Effector CD8-positive, alpha-beta T cell (primary cell): Measurements from ENCODE around the gene TP53TG5.

Experiments
- DNase-seq: peaks from one replicate; lab custom pipeline; 2025; lab: John Stamatoyannopoulos, UW

TP53TG5 gene

GRCh38 chr20:45345104-45345936, 32.8 kb downstream of the TP53TG5 start:
- DNase-seq, result no peak

DNA sequence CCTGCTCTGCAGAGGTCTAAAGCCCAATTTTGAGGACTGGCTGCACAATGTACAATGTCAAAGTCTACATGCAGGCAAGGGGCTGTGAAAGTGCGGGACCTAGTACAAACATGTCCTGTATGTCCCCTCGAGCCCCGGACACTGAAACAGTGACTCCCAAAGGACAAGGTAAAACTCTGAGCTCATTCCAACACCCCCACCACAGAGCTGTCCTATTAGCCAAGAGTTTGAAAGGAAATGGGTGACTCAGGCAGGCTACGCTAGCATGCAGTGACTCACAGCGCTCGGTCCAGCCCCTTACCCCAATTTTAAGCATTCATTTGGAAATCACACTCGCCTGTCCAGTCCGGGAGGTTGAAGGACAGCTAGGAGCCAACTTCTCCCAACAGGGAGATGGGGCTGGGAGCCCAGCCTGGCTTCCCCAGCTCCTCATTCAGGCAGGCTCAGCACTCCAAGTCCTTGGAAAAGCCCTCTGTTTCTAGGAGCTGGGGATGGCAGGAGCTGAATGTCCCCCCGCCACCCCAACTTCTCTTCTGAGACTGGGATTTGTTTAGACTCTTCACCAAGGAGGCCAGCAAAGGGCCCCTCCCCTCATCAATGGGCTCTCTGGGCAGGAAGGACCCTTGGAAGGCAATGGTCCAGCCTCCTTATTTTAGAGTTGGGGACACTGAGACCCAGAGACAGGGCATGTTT, 33.8 kb downstream of the TP53TG5 start:
- DNase-seq, result no peak

GRCh38 chr20:45343532-45344167, 34.5 kb downstream of the TP53TG5 start:
- no peak for DNase-seq

GRCh38 chr20:45342855-45343531, 35.1 kb downstream of the TP53TG5 start:
- no peak for DNase-seq

DNA sequence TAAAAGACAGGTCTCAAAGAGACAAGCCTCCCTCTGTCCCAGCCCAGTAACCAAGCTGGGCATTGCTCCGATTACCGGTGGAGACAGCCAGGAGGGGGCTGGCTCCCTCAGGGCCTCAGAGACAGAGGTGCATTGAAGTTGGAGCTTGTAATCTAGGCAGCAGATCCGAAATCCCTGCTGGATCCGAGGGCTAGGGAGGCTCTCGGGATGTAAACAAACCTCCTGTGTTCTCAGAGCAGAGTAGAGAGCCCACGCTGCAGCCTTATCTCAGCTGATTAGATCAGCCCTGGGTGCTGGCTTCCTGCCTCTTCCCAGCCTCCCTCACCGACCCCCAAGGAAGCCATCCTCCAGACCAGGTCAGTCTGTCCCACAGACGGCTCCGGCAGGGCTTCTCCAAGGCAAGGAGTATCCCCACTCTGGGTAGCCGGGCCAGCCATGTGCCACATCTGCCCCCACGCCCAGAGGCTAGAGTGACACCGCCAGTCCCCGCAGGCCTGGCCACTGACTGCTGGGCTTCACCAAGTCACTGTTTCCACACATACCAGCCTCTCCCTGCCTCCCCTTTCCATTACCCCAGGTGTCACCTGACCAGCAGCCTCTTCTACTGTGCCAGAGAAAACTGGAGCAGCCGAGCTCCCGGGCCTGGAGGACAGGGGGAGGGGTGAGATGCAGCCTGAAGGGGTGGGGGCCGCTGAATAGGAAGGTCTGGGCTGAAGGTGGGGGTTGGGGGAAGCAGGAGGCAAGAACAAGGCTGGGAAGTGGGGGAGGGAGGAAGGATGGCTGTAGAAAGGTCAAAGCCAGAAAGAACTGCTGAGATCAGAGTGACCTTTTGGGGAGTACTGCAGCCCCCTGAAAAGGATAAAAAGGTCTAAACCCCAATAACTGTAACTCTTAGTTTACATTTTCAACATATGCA, 35.9 kb downstream of the TP53TG5 start:
- no peak for DNase-seq

GRCh38 chr20:45341579-45341938, 36.6 kb downstream of the TP53TG5 start:
- DNase-seq, result no peak

- DNase-seq, result no peak
Observed at GRCh38 chr20:45340951-45341350, 37.2 kb downstream of the TP53TG5 start.

DNA sequence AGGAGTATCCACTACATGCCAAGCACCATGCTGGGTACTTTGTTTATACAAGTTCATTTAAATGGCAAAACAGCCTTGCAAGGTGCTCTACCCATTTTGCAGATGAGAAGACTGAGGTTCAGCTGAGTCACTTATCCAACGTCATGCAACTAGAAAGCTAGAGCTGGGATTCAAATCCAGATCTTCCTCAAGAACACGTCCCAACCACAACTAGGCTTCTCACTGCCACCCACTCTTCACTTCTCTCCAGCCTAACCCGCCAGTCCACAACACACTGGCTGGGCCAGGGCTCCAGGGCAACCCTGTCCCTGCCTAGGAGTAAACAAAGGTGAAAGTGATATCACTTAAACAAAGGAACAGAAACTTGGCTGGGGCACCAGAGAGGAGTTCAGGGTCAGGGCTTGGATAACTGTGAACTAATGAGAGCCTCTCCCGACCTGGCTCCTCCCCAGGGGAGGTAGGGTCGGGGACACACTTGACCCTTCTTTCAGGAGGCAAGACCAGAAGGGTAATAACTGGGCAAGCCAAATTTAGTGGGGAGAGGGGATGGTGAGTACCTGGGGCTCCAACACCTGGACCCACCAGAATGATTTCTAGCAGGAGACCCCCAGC, 37.8 kb downstream of the TP53TG5 start:
- DNase-seq, result no peak

GRCh38 chr20:45339799-45340198, 38.3 kb downstream of the TP53TG5 start:
- DNase-seq, result no peak

GRCh38 chr20:45339084-45339483, 39.0 kb downstream of the TP53TG5 start:
- DNase-seq, result no peak

DNA sequence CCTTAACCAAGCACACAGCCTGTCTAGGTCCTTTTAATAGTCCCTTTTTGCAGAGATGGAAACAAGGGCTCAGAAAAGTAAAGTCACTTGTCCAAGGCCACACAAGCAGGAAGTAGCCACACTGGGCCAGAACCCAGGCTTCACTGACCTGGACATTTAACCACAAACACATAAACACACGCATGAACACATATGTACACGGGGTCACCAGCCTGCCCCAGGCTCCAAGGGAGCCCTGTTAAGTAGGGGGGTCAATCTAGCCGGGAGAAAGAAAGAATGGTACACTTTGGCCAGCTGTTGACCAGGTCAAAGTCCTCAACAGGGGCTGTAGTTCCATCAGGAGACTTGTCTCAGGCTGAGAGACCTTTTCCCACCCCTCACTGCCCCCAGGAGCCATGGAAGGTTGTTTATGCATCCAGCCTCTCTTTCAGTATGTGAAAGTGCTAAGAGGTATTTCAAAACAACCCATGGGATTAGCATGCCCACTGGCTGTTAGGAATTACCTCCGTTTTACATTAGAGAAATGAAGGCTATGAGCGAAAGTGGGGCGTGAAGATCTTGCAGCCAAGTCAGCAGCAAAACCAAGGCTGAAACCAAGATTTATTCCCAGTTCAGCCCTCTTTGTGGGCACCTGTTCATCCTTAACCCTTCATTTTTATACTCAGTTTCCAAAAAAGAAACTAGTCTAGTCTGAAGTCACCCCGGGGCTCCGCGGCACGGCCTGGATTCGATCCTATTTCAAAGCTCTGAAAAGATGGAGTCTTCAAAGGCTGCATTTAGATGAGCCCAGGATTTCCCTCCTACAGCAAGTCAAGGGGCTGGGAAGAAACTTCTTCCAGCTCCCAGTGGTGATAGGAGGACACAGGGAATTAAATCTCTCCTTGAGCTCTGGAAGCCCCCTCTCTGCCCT, 39.7 kb downstream of the TP53TG5 start:
- DNase-seq, result no peak

- no peak for DNase-seq
Observed at GRCh38 chr20:45337367-45338120, 40.6 kb downstream of the TP53TG5 start.

DNA sequence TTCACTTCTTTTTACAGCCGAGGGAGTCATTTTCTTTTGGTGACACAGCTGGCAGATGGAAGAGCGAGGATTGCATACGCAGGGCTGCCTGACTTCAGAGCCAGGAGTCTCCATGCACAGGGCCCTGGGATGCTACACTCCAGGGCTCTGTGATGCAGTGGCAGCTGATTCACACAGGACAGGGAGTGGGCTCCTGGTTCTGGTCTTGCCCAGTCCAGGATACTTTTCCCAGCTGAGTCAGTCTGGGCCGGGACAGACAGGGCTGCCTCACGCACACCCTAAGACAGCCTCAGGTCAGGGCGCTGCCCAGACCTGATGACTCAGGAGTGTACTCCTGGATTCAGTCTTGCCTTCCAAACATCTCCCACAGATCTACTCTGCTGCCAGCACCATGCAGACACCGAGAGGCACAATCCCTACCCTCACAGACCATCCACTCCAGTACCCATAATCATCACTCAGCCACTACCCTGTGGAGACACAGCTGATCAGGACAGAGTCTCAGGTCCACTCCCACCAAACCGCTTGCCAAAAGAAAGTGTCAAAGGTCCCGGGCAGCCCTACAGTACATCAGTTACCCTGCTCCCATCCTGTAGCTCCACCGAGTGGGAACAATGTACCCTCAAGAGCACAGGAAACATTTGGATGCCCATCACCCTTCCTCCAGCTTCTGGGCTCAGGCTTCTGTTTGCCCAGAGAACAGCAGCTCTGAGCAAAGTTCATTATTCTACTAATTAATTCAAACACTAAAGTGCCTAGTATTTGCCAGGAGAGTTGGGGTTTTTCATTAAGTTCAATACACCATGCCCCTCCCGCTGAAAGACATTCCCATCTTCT, 41.4 kb downstream of the TP53TG5 start:
- no peak for DNase-seq

DNA sequence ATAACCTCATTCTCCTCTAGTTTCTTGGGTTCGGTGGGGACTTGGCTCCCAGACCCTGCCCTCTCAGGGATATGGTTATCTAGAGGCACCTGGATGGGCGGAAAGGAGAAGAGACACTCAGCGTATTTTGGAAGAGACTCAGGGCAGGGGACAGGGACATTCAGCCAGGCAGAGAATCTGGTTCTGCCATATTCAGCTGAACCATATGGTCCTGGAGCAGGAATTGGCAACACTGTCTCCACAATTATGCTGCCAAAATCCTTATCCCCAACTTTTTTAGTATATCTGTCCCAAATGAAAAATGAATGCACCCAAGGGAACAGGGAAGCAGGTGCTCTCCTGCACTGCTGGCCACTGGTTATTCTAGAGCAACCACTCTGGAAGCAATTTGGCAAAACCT, 47.6 kb downstream of the TP53TG5 start:
- no peak for DNase-seq

- DNase-seq, result no peak
Observed at GRCh38 chr20:45329497-45330319, 48.4 kb downstream of the TP53TG5 start.

- no peak for DNase-seq
Observed at GRCh38 chr20:45328451-45328850, 49.7 kb downstream of the TP53TG5 start.

DNA sequence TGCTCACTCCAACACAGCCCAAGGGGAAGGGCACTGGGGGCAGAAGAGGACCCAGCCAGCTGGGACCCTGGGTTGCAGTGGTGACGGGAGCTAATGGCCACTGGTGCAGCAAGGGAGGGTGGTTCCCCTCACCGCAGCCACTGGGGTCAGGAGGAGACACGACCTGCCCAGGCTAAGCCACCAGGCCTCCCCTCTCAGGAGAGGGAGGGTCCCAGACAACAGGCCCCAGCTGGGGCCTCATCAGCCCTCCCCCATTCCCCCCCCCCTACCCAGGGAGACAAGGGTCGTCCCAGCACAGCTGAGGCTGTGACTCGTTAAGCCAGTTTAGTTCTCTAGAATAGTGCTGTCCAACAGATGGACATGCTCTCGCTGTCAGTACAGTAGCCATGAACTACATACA, 52.8 kb downstream of the TP53TG5 start:
- no peak for DNase-seq
